WTC11 (cell line): ENCODE results near the gene EWSR1. TPM values are rescaled to one million over a fixed set of nuclear protein-coding genes. Genes with fewer than 3 reads are reported as not detected.
A peak's percentile ranks its signal among the peaks of the same experiment; 100 is the strongest.

ENCODE experiments used
- AFF4 ChIP-seq: sonication (generic); formaldehyde crosslinking; IDR thresholded peaks from 2 replicates; pipeline ENCODE4 v1.8.1; 2023; ENCODE audit warnings: mild to moderate bottlenecking, missing genetic modification reagents, borderline replicate concordance
- CDX4 ChIP-seq: fragments of 250-450 bp; sonication (Bioruptor Pico); IDR thresholded peaks from 2 replicates; pipeline ENCODE4 v1.9.0; 2021; ENCODE audit warnings: moderate library complexity, mild to moderate bottlenecking, inconsistent platforms, borderline replicate concordance
- CREB1 ChIP-seq: sonication (generic); formaldehyde crosslinking; IDR thresholded peaks from 2 replicates; pipeline ENCODE4 v1.8.0; 2023; ENCODE audit warnings: mild to moderate bottlenecking, missing genetic modification reagents
- E2F4 ChIP-seq: sonication (generic); formaldehyde crosslinking; IDR thresholded peaks from 2 replicates; pipeline ENCODE4 v1.8.1; 2022; ENCODE audit warnings: low read depth, mild to moderate bottlenecking, moderate library complexity, missing genetic modification reagents, borderline replicate concordance
- ETV6 ChIP-seq: sonication (generic); formaldehyde crosslinking; IDR thresholded peaks from 2 replicates; pipeline ENCODE4 v1.8.1; 2022; ENCODE audit warnings: mild to moderate bottlenecking, missing genetic modification reagents
- FOXK1 ChIP-seq: sonication (generic); formaldehyde crosslinking; IDR thresholded peaks from 2 replicates; pipeline ENCODE4 v1.8.0; 2022; ENCODE audit warnings: mild to moderate bottlenecking, moderate library complexity, missing genetic modification reagents
- HMGA2 ChIP-seq: fragments of 250-450 bp; sonication (Bioruptor Pico); IDR thresholded peaks from 2 replicates; pipeline ENCODE4 v1.4.0; 2021; ENCODE audit warnings: mild to moderate bottlenecking, moderate library complexity
- HMGXB4 ChIP-seq: sonication (generic); formaldehyde crosslinking; IDR thresholded peaks from 2 replicates; pipeline ENCODE4 v1.8.1; 2023; ENCODE audit warnings: mild to moderate bottlenecking, moderate library complexity, missing genetic modification reagents
- IRF1 ChIP-seq: sonication (generic); formaldehyde crosslinking; IDR thresholded peaks from 2 replicates; pipeline ENCODE4 v1.8.0; 2023; ENCODE audit warnings: missing genetic modification reagents
- MXD4 ChIP-seq: fragments of 250-450 bp; sonication (Bioruptor Pico); IDR thresholded peaks from 2 replicates; pipeline ENCODE4 v1.8.0; 2021; ENCODE audit warnings: mild to moderate bottlenecking, moderate library complexity, borderline replicate concordance
- MYBL2 ChIP-seq: sonication (generic); formaldehyde crosslinking; IDR thresholded peaks from 2 replicates; pipeline ENCODE4 v1.8.1; 2023; ENCODE audit warnings: mild to moderate bottlenecking, moderate library complexity, missing genetic modification reagents
- NR3C1 ChIP-seq: sonication (generic); formaldehyde crosslinking; conservative IDR thresholded peaks from 2 replicates; pipeline ENCODE4 v1.8.1; 2023; ENCODE audit warnings: low read depth, mild to moderate bottlenecking, missing genetic modification reagents
- OVOL2 ChIP-seq: fragments of 250-450 bp; sonication (Bioruptor Pico); IDR thresholded peaks from 2 replicates; pipeline ENCODE4 v1.9.0; 2021; ENCODE audit warnings: mild to moderate bottlenecking, borderline replicate concordance
- PREB ChIP-seq: sonication (generic); formaldehyde crosslinking; IDR thresholded peaks from 2 replicates; pipeline ENCODE4 v1.8.1; 2022; ENCODE audit warnings: mild to moderate bottlenecking, missing genetic modification reagents, moderate library complexity, borderline replicate concordance
- SP1 ChIP-seq: sonication (generic); formaldehyde crosslinking; conservative IDR thresholded peaks from 2 replicates; pipeline ENCODE4 v1.8.1; 2022; ENCODE audit warnings: missing genetic modification reagents
- TEAD4 ChIP-seq: sonication (generic); formaldehyde crosslinking; IDR thresholded peaks from 2 replicates; pipeline ENCODE4 v1.8.0; 2022; ENCODE audit warnings: mild to moderate bottlenecking, missing genetic modification reagents
- ZBTB43 ChIP-seq: sonication (generic); formaldehyde crosslinking; IDR thresholded peaks from 2 replicates; pipeline ENCODE4 v1.8.1; 2023; ENCODE audit warnings: mild to moderate bottlenecking, missing genetic modification reagents
- ZNF317 ChIP-seq: sonication (generic); formaldehyde crosslinking; IDR thresholded peaks from 2 replicates; pipeline ENCODE4 v1.8.1; 2023; ENCODE audit warnings: low read depth, mild to moderate bottlenecking, moderate library complexity, missing genetic modification reagents, borderline replicate concordance
- ZNF425 ChIP-seq: fragments of 250-450 bp; sonication (Bioruptor Pico); conservative IDR thresholded peaks from 2 replicates; pipeline ENCODE4 v1.9.0; 2021; ENCODE audit warnings: mild to moderate bottlenecking
- ZNF532 ChIP-seq: fragments of 250-450 bp; sonication (Bioruptor Pico); IDR thresholded peaks from 2 replicates; pipeline ENCODE4 v1.9.0; 2021; ENCODE audit warnings: mild to moderate bottlenecking, borderline replicate concordance
- total RNA-seq: library from RNA; stranded (reverse); gene quantifications from 3 replicates; pipeline ENCODE4 v1.2.3, GENCODE V29; 2021

The EWSR1 gene
- total RNA-seq, 1 experiment from 2014 or later = 377 TPM

- TF ChIP-seq HMGXB4 (CRISPR knock-in tag) (no peak), MXD4 (no peak), HMGA2 (CRISPR knock-in tag) (no peak), TEAD4 (CRISPR knock-in tag) (no peak), CDX4 (CRISPR knock-in tag) (no peak), PREB (CRISPR knock-in tag) (no peak), OVOL2 (CRISPR knock-in tag) (no peak), SP1 (CRISPR knock-in tag) (0 out of 2 replicates have a peak, but pooled peaks have one; percentile 22), NR3C1 (no peak), ZNF317 (CRISPR knock-in tag) (no peak), MYBL2 (CRISPR knock-in tag) (0 out of 2 replicates have a peak, but pooled peaks have one; percentile 27), ZNF532 (CRISPR knock-in tag) (no peak), ZNF425 (CRISPR knock-in tag) (no peak), E2F4 (CRISPR knock-in tag) (no peak), CREB1 (CRISPR knock-in tag) (no peak), IRF1 (peak; percentile 22; the same call in 1 of the 2 replicates), ZBTB43 (CRISPR knock-in tag) (no peak), FOXK1 (CRISPR knock-in tag) (no peak), AFF4 (CRISPR knock-in tag) (no peak), ETV6 (CRISPR knock-in tag) (0 out of 2 replicates have a peak, but pooled peaks have one; percentile 39)
Observed at GRCh38 chr22:29314537-29315285, 46.6 kb downstream of the EWSR1 start (continued).
